Upper lobe of left lung (tissue), 6 donors: ENCODE measurements around the gene TNK2. TPM values are rescaled to one million over a fixed set of nuclear protein-coding genes. Genes with fewer than 3 reads are reported as not detected.

Source experiments
- ATAC-seq, 2 donors: fragments of 200-7000 bp; cut with Tn5 transposase; one replicate each; pipeline ENCODE4 v1.9.1; 2022; ENCODE audit warnings: mild to moderate bottlenecking in 2 of 2, moderate library complexity in 2 of 2; ENCODE audit not compliant: low FRiP score in 2 of 2
- DNase-seq, 2 donors: peaks; one replicate each; pipeline ENCODE4 v3.0.0-alpha.2; 2019 to 2020
- H3K27ac ChIP-seq, 4 donors: fragments of 200-600 bp; sonication (generic); one replicate each; pipeline ENCODE4 v1.5.1; 2016 to 2019
- H3K27me3 ChIP-seq, 4 donors: fragments of 200-600 bp; sonication (generic); one replicate each; pipeline ENCODE4 v1.5.1; 2017 to 2019
- H3K36me3 ChIP-seq, 4 donors: fragments of 200-600 bp; sonication (generic); one replicate each; pipeline ENCODE4 v1.5.1; 2016 to 2019
- H3K4me1 ChIP-seq, 4 donors: fragments of 200-600 bp; sonication (generic); one replicate each; pipeline ENCODE4 v1.5.1; 2018 to 2019
- H3K4me3 ChIP-seq, 4 donors: fragments of 200-600 bp; sonication (generic); one replicate each; pipeline ENCODE4 v1.5.1; 2017 to 2019; ENCODE audit warnings: mild to moderate bottlenecking in 2 of 4, moderate library complexity in 1 of 4
- H3K9me3 ChIP-seq, 4 donors: fragments of 200-600 bp; sonication (generic); one replicate each; pipeline ENCODE4 v1.5.1; 2018 to 2019
- EP300 ChIP-seq, 4 donors: sonication (generic); formaldehyde crosslinking; IDR thresholded peaks; one replicate each; pipeline ENCODE4 v1.5.1; 2017; ENCODE audit warnings: antibody characterized with exemption in 4 of 4, control low read depth in 2 of 4
- POLR2A ChIP-seq, 4 donors: fragments of 450-650 bp; IDR thresholded peaks; one replicate each; pipeline ENCODE4 v1.5.1; 2016 to 2017; ENCODE audit warnings: antibody characterized with exemption in 4 of 4, mild to moderate bottlenecking in 2 of 4
- POLR2AphosphoS5 ChIP-seq, 2 donors: sonication (generic); formaldehyde crosslinking; IDR thresholded peaks; one replicate each; pipeline ENCODE4 v1.5.1; 2017; ENCODE audit warnings: antibody characterized with exemption in 2 of 2
- WGBS, 2 donors: methylation state at CpG; one replicate each; pipeline ENCODE4 v1.1.5; 2017 to 2018; 5-methylcytosine and 5-hydroxymethylcytosine counted together
- total RNA-seq, 6 donors: library from RNA; depleted of rRNA in 4 of 6; stranded (reverse); fragments of >200 nt in 4 of 6; gene quantifications; one replicate each; pipeline versions ENCODE4 v1.1.0 to v1.2.1, GENCODE V29; 2016 to 2021
- TF ChIP-seq, protein P1 (sequence below), 6 experiments: fragments of 450-650 bp in 4 of 6; fragments of 200-600 bp in 2 of 6; sonication (generic) in 2 of 6; IDR thresholded peaks; one replicate each; pipeline ENCODE4 v1.5.1; 2016 to 2019; ENCODE audit warnings: antibody characterized with exemption in 6 of 6
- donor health status: DM: no; HTN: no; CAD: no; lungs with moderate emphysema.
- donor health status: DM: no; HTN: yes; CAD: no; lungs with severe emphysema.

The TNK2 gene
- total RNA-seq, 6 donors from 2014 or later: 18.7 to 171 (median 70.1) TPM

DNA sequence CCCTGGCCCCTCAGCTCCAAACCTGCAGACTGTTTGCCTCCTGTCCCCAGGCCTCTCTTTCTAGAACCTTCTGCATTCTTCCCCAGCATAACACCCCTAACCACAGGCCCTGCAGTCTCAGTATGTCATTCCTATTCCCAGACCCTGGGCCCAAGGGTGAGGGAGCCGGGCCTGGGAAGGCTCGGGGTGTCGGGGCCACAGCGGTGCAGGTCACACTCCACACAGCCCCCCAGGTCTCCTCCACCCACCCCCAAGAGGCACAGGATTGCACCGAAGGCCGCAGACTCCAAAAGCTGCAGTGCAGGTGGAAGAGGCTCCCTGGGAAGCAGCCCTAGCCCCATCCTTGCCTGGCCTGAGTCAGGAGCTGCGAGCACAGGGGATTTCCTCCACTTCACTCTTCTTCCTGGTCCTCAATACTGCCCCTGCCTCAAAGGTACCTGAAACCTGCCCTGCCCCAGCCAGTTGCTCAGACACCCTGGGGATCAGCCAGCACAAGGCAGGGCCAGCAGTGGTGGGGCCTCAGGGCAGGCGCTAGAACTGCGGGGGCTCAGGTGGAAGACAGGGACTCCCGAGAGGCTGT lies 31.1 kb downstream of the TNK2 start:
- ATAC-seq: no peak
- H3K27ac ChIP-seq: peak overlapping the region in 1 of 4 donors; percentile 43
- DNase-seq: peak in 1 of 2 donors; percentile 55

DNA sequence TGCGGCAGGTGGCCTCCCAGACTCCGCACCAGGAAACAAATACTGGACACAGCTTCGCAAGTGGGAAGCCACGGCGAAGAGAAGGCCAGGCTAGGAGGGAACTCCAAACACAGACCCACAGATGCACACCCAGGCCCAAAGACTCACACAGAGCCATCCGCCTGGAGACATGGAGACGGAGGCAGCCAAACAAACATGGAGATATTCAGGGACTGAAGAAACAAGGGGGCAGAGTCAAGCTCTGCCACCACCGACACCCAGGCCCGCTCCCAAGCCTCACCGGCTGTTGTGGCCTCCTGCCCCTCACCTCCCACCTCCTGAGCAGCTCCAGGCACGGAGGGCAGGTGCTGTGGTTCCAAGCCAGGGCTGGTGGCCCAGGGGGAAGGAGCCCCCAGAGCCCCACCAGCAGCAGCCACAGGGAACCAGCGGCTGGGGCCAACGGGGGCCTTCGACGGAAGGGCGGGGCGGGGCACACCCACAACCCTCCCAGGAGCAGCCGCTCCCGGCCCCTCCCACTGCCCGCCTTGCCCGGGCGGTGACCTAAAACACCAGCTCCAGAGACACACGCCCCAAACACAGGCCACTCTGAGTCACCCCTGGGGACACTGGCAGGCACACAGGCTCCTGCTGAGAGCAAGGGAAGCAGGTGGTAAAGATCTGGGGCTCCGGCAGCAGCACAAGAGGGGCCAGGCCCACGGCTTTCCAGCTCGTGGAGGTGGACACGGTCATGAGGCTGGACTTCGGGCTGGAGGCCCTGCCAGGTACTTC lies 31.9 kb downstream of the TNK2 start:
- Histone ChIP-seq H3K27me3 (no peaks in the 10 kb centered on the region), H3K9me3 (no peaks in the 10 kb centered on the region), H3K4me3 (no peak overlapping the region), H3K4me1 (peaks cover 0 to 33% (median 16%) of the 10 kb centered on the region in 4 donors), H3K27ac (peak overlapping the region in 1 of 4 donors; percentile 43), H3K36me3 (peaks cover 3 to 66% (median 45%) of the 10 kb centered on the region in 4 donors)
- TF ChIP-seq POLR2A (IDR thresholded peaks at IDR 0.05): no peak
- no peak for TF ChIP-seq POLR2AphosphoS5 (IDR thresholded peaks at IDR 0.05)
- TF ChIP-seq, protein P1, sequence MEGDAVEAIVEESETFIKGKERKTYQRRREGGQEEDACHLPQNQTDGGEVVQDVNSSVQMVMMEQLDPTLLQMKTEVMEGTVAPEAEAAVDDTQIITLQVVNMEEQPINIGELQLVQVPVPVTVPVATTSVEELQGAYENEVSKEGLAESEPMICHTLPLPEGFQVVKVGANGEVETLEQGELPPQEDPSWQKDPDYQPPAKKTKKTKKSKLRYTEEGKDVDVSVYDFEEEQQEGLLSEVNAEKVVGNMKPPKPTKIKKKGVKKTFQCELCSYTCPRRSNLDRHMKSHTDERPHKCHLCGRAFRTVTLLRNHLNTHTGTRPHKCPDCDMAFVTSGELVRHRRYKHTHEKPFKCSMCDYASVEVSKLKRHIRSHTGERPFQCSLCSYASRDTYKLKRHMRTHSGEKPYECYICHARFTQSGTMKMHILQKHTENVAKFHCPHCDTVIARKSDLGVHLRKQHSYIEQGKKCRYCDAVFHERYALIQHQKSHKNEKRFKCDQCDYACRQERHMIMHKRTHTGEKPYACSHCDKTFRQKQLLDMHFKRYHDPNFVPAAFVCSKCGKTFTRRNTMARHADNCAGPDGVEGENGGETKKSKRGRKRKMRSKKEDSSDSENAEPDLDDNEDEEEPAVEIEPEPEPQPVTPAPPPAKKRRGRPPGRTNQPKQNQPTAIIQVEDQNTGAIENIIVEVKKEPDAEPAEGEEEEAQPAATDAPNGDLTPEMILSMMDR (IDR thresholded peaks at IDR 0.05): no peak
- TF ChIP-seq EP300 (IDR thresholded peaks at IDR 0.05): no peak
- WGBS, 2 donors: 81 to 100% methylated on average over 8 to 22 of the region's 28 CpGs
- peak; percentile 86 to 88 for DNase-seq
- ATAC-seq: peak; percentile 23 to 75

More for the DNA sequence above, 31.1 kb downstream of the TNK2 start:
- no peaks in the 10 kb centered on the region for H3K27me3 ChIP-seq
- no peak overlapping the region for H3K4me3 ChIP-seq
- no peaks in the 10 kb centered on the region for H3K9me3 ChIP-seq
- TF ChIP-seq, protein P1 (IDR thresholded peaks at IDR 0.05): no peak
- TF ChIP-seq EP300 (IDR thresholded peaks at IDR 0.05) (no peak), POLR2AphosphoS5 (IDR thresholded peaks at IDR 0.05) (no peak), POLR2A (IDR thresholded peaks at IDR 0.05) (no peak)
- H3K36me3 ChIP-seq: peaks cover 3 to 66% (median 46%) of the 10 kb centered on the region in 4 donors
- peaks cover 0 to 32% (median 16%) of the 10 kb centered on the region in 4 donors for H3K4me1 ChIP-seq
- 87 to 88% methylated on average over 10 of the region's 10 CpGs for WGBS, 2 donors

GRCh38 chr3:195875482-195876236 lies 32.7 kb downstream of the TNK2 start:
- 96 to 99% methylated on average over 16 to 35 of the region's 35 CpGs for WGBS, 2 donors
- TF ChIP-seq POLR2A (IDR thresholded peaks at IDR 0.05): no peak
- TF ChIP-seq, protein P1 (IDR thresholded peaks at IDR 0.05): no peak
- TF ChIP-seq EP300 (IDR thresholded peaks at IDR 0.05): no peak
- no peak for TF ChIP-seq POLR2AphosphoS5 (IDR thresholded peaks at IDR 0.05)
- H3K4me1 ChIP-seq: peaks cover 0 to 33% (median 16%) of the 10 kb centered on the region in 4 donors
- ATAC-seq (no peak), DNase-seq (peak in 1 of 2 donors; percentile 66)
- no peaks in the 10 kb centered on the region for H3K27me3 ChIP-seq
- no peak overlapping the region for H3K4me3 ChIP-seq
- H3K9me3 ChIP-seq: no peaks in the 10 kb centered on the region
- H3K27ac ChIP-seq: no peak overlapping the region
- peaks cover 3 to 75% (median 53%) of the 10 kb centered on the region in 4 donors for H3K36me3 ChIP-seq

DNA sequence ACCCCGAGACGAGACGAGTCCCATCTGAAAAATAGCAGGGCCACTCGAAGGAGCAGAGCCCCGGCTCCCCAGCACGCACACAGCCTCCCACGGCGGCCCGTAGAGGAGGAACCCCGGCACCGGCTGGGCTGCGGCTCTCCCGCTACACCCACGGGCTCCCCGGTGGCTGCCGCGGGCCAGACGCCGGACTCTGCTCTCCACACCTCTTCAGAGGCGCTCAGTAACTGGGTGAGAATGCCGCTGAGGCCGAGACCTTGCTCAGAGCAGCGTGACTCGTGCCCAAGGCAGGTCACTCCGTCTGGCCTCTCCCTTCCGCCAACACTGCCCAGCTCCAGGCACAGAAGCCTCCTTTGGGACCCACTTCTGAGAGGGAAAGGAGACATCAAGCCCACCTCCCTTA lies 34.4 kb downstream of the TNK2 start:
- ATAC-seq (peak in 1 of 2 donors; percentile 13), DNase-seq (peak; percentile 36 to 87)
- TF ChIP-seq POLR2AphosphoS5 (IDR thresholded peaks at IDR 0.05): no peak
- Histone ChIP-seq H3K4me1 (peaks cover 0 to 33% (median 16%) of the 10 kb centered on the region in 4 donors), H3K27ac (peak overlapping the region in 3 of 4 donors; percentile 35 to 84 (median 71)), H3K27me3 (no peaks in the 10 kb centered on the region), H3K36me3 (peaks cover 0 to 78% (median 54%) of the 10 kb centered on the region in 4 donors), H3K9me3 (no peaks in the 10 kb centered on the region), H3K4me3 (peak overlapping the region in 2 of 4 donors; percentile 11 to 12)
- WGBS, 2 donors: 63 to 82% methylated on average over 22 to 26 of the region's 26 CpGs
